ENCODE results near the gene HP1BP3. TPM values are rescaled to one million over a fixed set of nuclear protein-coding genes. Genes with fewer than 3 reads are reported as not detected.

The HP1BP3 gene
- total and polyA plus RNA-seq, 2 experiments from 2014 or later = 89.1 to 112 TPM

DNA sequence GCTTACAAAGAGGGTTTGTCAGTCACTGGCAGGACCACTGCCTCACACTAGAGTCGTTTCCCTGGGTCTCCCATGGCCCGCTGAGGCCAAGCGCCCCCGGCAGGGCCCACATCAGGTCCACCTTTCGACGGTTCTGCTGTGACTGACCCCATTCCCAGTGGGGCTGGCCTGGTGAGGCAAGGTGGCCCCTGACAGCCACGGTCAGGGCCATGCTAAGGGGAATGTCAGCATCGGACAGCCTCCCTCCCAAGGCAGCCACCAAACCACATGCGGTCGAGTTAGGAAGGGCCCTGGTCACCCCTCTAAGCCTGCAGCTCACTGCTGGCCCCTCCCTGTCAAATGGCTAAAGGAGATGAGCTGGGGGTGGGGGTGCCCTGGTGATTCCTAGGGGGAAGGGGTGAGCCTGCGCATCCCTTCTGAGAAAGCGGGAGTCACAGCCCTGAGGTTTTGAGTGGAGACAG lies 66.4 kb downstream of the HP1BP3 start:
- Histone ChIP-seq H3F3A (replicated peaks; ENCODE audit: low read depth) (0 out of 2 replicates have a peak, but pooled peaks cover 8% of the 10 kb centered on the region), H3K4me1 (ENCODE audit: insufficient read depth) (peaks cover 11% of the 10 kb centered on the region), H2AFZ (no peak overlapping the region), H3K9me2 (ENCODE audit: insufficient read depth) (no peaks in the 10 kb centered on the region), H3K36me3 (ENCODE audit: insufficient read depth) (no peaks in the 10 kb centered on the region), H3K4me3 (no peak overlapping the region), H3K27ac (ENCODE audit: low read depth) (no peak overlapping the region), H4K20me1 (replicated peaks; ENCODE audit: insufficient read depth) (no peaks in the 10 kb centered on the region), H3K4me2 (no peak overlapping the region), H3K27me3 (ENCODE audit: insufficient read depth) (peaks cover 17% of the 10 kb centered on the region; the same call in 1 of the 2 replicates), H3K79me2 (replicated peaks; ENCODE audit: insufficient read depth) (0 out of 2 replicates have a peak, but pooled peaks cover 3% of the 10 kb centered on the region)
- no peaks in the 10 kb centered on the region; the same call in 2 of the 3 replicates for H3K36me3 Mint-ChIP-seq (ENCODE audit: low read depth)
- peaks cover 16% of the 10 kb centered on the region for H3K4me1 Mint-ChIP-seq
- H3K9me3 Mint-ChIP-seq = 0 out of 3 replicates have a peak, but pooled peaks cover 4% of the 10 kb centered on the region
- DNase-seq (ENCODE audit: low spot score) (no peak), ATAC-seq (no peak)
- H3K27ac Mint-ChIP-seq = no peak overlapping the region
- no peak overlapping the region for H3K4me3 Mint-ChIP-seq
- TF ChIP-seq CTCF (conservative IDR thresholded peaks at IDR 0.05; ENCODE audit: low read depth in 2 of 2) = no peak
- no peak for TF ChIP-seq CREB1 (CRISPR knock-in tag; IDR thresholded peaks at IDR 0.05; ENCODE audit: low read depth)
- no peak for TF ChIP-seq POLR2AphosphoS5 (IDR thresholded peaks at IDR 0.05; ENCODE audit: low read depth)
- TF ChIP-seq ZNF331 (CRISPR knock-in tag; IDR thresholded peaks at IDR 0.05; ENCODE audit: low read depth) = no peak
- no peak for TF ChIP-seq JUNB (IDR thresholded peaks at IDR 0.05; ENCODE audit: unreplicated experiment)
- TF ChIP-seq, protein P1, sequence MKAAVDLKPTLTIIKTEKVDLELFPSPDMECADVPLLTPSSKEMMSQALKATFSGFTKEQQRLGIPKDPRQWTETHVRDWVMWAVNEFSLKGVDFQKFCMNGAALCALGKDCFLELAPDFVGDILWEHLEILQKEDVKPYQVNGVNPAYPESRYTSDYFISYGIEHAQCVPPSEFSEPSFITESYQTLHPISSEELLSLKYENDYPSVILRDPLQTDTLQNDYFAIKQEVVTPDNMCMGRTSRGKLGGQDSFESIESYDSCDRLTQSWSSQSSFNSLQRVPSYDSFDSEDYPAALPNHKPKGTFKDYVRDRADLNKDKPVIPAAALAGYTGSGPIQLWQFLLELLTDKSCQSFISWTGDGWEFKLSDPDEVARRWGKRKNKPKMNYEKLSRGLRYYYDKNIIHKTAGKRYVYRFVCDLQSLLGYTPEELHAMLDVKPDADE (IDR thresholded peaks at IDR 0.05) = no peak
- TF ChIP-seq NANOG (IDR thresholded peaks at IDR 0.05; ENCODE audit: borderline replicate concordance) = no peak
- TF ChIP-seq ZNF462 (CRISPR knock-in tag; IDR thresholded peaks at IDR 0.05) = no peak
- TF ChIP-seq EZH2 (IDR thresholded peaks at IDR 0.05; ENCODE audit: low read depth, unreplicated experiment) = no peak
- no peak for TF ChIP-seq ZNF114 (CRISPR knock-in tag; IDR thresholded peaks at IDR 0.05)
- no peak for TF ChIP-seq REST (IDR thresholded peaks at IDR 0.05; ENCODE audit: unreplicated experiment)
- no peak for TF ChIP-seq STAT1 (IDR thresholded peaks at IDR 0.05; ENCODE audit: unreplicated experiment)
- no peak for TF ChIP-seq EZH2phosphoT487 (IDR thresholded peaks at IDR 0.05; ENCODE audit: unreplicated experiment)
- peaks cover 13% of the 10 kb centered on the region for H3K27me3 Mint-ChIP-seq (ENCODE audit: insufficient read depth, low read depth, poor library complexity)
